NCI-H2107 (cell line): Measurements from ENCODE around the gene RIPK4.
"Not testable (repeated sequence)": the region's sequence is repeated elsewhere in the genome, so short reads cannot be mapped to it uniquely, and the experiment has no call there.

Experiments used
- DNase-seq: peaks from one replicate; lab custom pipeline; 2025; lab: John Stamatoyannopoulos, UW

RIPK4 gene

DNA sequence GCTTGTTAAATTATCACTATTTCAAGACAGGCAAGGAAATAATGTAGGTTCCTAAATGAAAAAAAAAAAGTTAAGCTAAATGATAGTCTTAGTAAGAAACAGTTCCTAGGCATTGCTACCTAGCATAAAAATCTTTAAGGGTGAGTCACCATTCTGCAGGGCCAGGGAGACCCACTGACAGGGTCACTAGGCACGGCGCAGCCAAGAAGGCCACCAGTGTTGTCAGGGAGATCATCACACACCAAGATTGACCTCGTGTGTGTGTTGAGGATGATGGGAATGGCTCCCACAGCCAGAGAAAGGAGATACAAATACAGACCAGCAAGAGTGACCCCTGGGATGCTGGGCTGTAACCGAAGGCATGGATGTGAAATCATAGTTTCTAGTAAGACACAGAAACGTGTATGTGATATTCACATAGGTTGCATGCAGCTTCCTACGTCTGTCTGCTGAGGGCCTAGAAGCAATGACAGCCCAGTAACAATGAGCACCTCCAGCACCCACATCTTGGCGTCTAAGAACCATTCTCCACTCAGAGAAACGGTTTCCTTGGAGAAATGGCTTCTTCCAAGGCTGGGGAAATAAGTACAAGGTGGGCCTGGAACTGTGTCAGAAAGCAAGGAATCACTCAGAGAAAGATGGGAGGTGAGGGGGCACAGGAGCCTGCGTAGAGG lies 29.1 kb downstream of the RIPK4 start:
- no peak for DNase-seq

DNA sequence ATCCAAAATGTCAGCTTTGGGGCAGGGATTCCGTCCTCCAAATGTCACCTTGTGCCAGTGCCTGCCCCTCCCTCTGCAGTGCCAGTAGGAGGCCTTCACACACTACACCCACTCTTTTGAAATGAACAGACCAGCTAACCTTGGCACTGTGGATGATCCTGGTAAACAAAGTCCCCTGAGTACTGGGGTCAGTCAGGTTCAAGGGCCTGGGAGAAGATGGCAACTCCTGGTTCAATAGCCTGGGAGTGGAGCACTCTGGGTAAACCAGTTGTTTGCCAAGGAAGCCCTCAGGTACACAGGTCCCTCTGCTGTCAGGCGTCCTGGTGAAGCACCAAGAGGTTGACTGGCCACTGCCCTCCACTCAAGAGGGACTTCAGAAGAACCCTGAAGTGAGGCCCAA lies 30.4 kb downstream of the RIPK4 start:
- no peak for DNase-seq

GRCh38 chr21:41733951-41734689 lies 32.7 kb downstream of the RIPK4 start:
- DNase-seq: no peak

- DNase-seq: no peak
These were observed 35.8 kb downstream of the RIPK4 start for GRCh38 chr21:41731081-41731480.

GRCh38 chr21:41730367-41730765 lies 36.5 kb downstream of the RIPK4 start:
- DNase-seq: no peak

GRCh38 chr21:41729701-41730366 lies 37.0 kb downstream of the RIPK4 start:
- DNase-seq: no peak

DNA sequence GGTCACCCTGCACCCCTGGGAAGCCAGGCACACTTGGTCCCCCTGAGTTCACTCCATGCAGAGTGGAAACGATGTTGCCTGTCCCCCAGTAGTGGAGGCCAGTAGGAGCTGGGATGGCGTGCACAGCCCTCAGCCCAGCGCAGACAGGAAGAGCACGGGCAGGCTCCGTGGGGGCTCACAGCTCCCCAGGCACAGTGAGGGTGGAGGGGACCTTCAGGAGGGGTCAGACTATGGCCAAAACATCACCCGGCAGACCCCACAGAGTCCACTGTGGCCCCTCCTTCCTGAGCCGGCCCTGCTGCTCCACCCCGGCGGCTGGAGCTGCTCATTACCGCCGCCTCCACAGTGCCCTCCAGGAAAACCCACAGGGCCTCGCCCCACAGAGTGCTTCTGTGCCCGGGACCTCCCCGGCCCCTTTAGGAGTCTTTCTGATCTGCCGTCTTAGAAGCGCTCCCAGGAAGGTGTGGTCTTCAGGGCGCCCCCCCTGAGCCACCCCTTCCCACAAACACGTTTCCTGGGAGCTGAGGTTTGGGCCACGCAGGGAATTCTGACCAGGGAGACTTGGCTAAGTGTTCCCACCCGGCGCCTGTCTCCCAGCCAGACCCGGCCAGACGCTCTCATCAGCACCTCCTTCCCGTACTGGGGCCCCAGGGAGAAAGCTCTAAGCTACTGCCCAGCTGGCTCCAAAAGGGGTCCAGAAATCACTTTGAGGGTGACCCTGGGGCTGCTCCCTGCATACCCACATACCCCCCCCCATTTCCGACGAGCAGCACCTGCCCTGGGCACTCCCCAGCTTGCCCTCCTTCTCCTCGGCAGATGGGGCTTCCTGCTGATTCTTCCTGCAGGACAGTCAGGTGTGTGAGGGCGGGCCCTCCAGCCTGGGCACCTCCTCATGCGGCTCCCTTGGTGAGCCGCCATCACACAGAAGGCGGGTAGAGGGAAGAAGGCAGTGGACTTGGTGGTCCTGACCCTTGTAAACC lies 38.8 kb downstream of the RIPK4 start:
- no peak for DNase-seq

DNA sequence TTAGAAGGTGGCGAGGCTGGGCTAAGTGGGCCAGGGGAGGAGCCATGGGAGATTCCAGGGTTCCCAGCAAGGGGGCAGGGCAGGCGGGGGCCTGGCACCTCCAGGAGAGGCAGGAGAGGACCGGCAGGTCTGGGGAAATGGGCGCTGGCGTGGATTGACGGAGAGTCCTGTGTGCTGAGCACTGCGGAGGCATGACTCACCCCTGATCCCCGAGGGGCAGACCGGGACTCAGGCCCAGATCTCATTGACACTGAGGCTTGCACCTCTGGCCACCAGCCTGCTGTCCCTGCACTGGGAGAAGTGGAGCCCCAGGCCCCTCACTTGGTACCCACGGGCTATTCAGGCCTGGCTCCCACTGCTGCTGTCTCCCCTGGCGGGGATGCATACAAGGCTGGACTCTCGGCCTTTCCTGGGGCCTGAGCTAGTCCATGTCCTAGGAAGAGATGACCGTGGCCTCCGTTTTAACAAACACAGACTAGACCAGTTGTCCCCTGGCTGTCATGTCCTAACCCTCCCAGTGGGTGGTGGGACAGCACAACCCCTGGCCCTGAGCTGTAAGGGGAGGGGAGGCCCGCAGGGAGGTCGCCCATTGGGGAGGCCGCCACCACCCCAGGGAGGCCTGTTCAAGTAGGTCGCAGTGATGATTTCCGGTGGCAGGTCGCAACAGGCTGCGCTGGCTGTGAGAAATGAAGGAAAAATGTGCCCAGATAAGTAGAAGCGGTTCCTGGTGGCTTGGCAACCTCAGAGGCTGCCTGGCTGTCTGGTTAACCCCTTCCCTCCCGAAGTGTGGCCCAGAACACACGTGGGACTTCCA lies 39.7 kb downstream of the RIPK4 start:
- DNase-seq: no peak

GRCh38 chr21:41726630-41726969 lies 40.3 kb downstream of the RIPK4 start:
- no peak for DNase-seq

- DNase-seq: no peak
These were observed 40.7 kb downstream of the RIPK4 start for GRCh38 chr21:41726058-41726558.

- no peak for DNase-seq
These were observed 41.3 kb downstream of the RIPK4 start for GRCh38 chr21:41725421-41726031.

- not testable (repeated sequence) for DNase-seq
These were observed 43.0 kb downstream of the RIPK4 start for GRCh38 chr21:41723835-41724234.

DNA sequence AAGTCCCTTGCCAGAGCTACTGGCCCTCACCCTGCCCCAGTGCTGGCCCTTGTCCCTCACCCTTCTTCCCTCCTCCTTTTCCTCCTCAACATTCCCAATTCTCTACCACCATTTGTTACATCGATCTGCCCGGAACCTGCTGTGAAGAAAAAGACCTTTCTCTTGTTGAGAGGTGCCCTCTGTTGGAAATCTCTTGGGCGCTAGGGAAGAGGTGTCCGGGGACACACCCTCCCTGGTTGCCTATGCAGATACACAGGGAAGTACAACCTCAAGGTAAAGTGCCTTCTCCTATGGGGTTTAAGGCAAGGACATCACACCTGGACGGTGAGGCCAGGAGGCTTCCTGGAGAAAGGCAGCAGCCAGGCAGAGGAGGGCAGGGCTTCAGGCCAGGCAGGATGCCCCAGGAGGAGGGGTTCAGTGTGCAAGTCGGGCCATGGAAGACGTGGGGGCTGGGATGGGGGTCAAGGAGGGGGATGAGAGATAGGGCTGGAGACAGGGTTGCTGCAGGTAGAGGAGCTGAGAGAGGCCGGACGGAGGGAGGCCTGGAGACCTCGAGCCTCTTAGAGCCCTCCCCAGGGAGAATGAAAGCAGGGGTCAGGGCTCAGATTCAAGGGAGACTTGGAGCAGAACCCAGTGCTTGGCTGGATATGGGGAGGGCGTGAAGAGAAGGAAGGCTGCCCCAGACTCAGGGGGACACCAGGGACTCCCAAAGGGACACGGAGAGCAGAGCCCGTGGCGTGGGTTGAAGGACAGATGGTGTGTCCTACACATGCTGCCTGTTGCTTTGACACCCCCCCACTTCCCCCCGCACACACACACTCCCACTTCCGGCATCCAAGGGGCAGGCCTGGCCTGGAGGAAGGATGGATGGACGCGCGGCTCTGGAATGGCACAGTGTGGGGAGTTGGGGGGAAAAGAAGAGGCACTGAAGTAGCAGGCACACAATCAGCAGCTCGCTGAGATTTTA lies 44.5 kb downstream of the RIPK4 start:
- DNase-seq: no peak

GRCh38 chr21:41720250-41720649 lies 46.6 kb downstream of the RIPK4 start:
- no peak for DNase-seq

DNA sequence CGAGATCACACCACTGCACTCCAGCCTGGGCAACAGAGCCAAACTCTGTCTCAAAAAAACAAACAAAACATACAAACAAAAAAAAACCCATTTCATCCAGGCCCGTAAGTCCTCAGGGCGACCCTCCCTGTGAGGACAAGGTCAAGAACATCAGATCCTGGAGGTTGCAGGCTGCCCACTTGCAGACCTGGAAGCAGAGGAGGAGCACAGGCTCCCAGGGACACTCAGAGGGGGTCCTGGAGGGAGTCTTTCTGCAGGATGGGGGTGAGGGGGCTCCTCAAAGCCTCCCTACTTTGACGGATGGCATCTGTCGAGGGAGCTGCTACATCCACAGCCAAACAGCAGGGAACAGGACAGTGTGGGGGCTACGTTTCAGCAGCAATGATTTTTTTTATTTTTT lies 47.2 kb downstream of the RIPK4 start:
- DNase-seq: no peak

- no peak for DNase-seq
These were observed 49.1 kb downstream of the RIPK4 start for GRCh38 chr21:41717573-41718330.

DNA sequence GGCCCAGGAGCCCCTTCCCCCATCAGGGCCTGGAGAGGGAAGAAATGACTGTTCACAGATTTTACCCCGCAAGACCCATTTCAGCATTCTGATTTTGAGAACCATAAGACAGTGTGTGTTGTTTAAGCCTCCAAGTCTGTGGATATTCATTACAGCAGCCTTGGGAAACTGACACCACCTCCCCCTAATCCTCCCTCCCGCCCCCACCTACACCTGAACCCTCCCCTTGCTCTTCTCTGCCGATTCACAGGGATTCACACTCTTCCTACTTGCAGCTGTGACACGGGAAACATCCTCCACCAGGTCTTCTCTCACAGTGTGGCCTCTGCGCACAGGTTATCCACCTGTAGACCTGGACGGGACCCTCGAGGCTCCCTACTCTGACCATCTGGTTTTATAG lies 50.1 kb downstream of the RIPK4 start:
- no peak for DNase-seq

DNA sequence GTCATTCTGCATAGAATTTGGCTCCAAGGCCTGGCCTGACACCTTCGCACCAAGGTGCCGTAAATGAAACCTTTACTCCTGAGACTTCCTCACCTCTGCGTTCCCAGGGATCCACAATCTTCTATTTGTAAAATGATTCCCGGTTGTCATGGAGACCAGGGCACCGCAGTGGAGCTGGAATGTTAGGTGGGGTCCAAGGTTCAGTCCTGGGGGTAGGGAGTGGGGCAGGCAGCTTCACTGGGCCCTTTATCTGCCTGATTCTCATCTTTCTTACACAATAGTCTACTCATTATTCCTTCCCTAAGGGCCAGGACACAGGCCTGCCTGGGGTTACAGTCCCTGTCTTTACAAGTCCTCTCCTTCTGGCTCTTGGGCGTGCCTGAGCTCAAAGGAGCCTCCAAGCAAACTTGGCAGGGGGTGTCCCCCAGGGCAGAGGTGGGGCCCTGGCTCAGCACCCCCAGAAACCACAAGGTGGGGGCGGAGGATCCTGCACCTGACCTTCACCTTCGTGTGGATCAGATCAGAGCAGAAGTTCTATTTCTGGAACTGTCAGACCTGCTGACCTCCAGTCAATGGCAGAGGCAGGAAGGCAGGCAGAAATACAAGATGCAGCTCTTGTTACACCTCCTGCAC lies 51.1 kb downstream of the RIPK4 start:
- no peak for DNase-seq
